ENCODE data around the gene C14orf180.

GRCh38 chr14:104597576-104597975 lies 18.0 kb downstream of the C14orf180 start:
- TF ChIP-seq CTCF (IDR thresholded peaks at IDR 0.05) (no peak), POLR2AphosphoS5 (IDR thresholded peaks at IDR 0.05) (no peak)

Data from prostate gland (tissue), 2 donors.